Fibroblast of villous mesenchyme (primary cell): ENCODE results near the gene TUBA3E. TPM values are rescaled to one million over a fixed set of nuclear protein-coding genes. Genes with fewer than 3 reads are reported as not detected.
"Not testable (repeated sequence)": the region's sequence is repeated elsewhere in the genome, so short reads cannot be mapped to it uniquely, and the experiment has no call there.

Experiments used
- DNase-seq: peaks from one replicate; pipeline ENCODE4 v3.0.0-alpha.2; 2010; ENCODE audit warnings: low read depth
- H3K4me3 ChIP-seq: 2 replicates; pipeline ENCODE4 v1.5.1; 2011; ENCODE audit warnings: low read depth, mild to moderate bottlenecking, low read length
- CTCF ChIP-seq: IDR thresholded peaks from 2 replicates; pipeline ENCODE4 v1.5.1; 2012; ENCODE audit warnings: low read depth, mild to moderate bottlenecking, low read length; ENCODE audit not compliant: insufficient read depth
- total RNA-seq: library from RNA; depleted of rRNA; stranded (reverse); fragments of >200 nt; gene quantifications from 2 replicates; pipeline ENCODE4 v1.2.3, GENCODE V29; 2012

The TUBA3E gene
- total RNA-seq, 1 donor: not detected

DNA sequence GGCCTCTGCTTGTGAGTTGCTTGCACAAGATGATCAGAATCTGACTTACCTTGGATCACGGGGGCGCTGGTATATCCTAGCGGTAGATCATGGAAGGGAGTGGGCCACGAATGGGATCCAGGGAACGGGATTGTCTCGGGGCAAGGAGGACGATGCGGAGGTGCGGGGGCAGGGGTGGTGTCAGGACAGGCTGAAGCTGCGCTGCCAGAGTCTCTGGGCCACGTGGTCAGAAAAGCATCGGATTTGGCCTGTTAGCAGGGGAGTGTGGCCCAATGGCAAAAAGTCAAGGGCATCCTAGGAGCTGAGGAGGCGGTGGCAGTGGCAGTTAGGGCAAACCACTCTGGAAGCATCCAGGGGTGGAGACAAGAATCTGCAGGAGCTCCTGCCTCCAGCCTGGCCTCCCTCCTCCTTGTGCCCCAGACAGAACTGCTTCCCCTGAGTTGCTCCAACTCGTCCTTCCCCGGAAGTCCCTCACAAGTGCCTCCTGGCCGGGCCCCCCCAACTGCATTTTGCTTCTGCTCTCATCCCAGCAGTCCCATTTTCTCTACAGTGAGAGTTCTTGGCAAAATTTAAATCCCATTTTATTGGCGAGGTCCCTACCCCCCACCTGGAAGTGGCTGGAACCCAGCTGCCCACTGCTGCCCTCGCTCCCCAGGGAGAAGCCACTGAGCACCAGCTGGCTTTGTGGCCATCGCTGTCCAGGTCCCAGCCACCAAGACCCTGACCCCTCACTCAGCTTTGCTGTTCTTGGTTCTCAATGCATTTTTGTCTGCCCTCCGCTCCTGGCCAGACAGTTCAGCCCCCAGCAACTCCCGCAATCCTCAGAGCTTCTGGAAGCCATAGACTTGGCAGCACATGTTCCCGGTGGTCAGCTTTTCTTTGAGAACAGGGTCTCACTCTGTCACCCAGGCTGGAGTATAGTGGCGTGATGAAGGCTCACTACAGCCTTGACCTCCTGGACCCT, 47.8 kb downstream of the TUBA3E start:
- no peak for DNase-seq
- H3K4me3 ChIP-seq: no peak overlapping the region
- TF ChIP-seq CTCF: no peak

GRCh38 chr2:130148515-130148914, 49.7 kb downstream of the TUBA3E start:
- H3K4me3 ChIP-seq, DNase-seq: not testable (repeated sequence)

GRCh38 chr2:130145006-130145414, 53.2 kb downstream of the TUBA3E start, which contains the start of gene CCDC74B:
CCDC74B (minus strand) TSS chr2:130145112; CDS start chr2:130144996, 116 bp downstream.
- peak within 1 kb of the TSS; percentile 45 for H3K4me3 ChIP-seq
- DNase-seq: peak; percentile 36

DNA sequence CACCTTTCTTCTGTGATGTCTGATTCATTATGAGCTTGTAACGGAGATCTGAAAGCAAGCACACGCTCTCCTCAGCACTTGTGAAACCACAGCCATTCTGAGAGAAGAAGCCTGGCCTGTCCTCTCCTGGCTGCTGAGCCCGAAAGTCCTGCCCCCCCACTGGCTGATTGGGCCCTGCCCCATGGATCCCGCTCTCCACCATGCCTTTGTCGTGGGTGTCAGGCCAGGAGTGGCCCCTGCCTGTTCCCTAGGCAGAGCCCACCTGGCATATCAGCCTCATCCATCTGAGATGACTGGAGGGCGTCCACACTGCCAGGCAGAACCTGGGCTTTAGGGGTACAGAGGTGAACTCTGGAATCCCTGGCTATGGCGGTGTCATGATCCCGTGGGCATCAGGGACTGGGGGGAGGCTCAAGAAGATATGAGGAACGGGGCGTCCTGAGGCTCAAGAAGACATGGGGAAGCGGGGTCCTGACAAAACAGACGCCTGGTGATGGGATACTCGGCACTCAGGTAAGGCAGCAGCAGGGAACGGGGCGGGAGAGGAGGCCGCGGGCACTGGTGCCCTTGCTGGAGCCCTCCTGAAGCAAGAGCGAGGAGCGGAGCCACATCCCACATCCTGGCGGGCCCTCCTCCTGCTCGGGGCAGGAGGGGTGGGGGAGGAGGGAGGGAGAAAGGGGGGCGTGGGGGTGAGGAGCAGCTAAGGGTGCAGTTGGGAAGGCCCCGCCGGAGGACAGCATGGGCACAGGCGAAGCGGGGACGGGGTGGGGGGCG, 54.8 kb downstream of the TUBA3E start:
- not testable (repeated sequence) for DNase-seq, H3K4me3 ChIP-seq

GRCh38 chr2:130142396-130143265, 55.6 kb downstream of the TUBA3E start:
- DNase-seq: not testable (repeated sequence)

More at GRCh38 chr2:130142396-130143265, 55.6 kb downstream of the TUBA3E start:
- not testable (repeated sequence) for H3K4me3 ChIP-seq

Other genes with a start within 250 kb of the TUBA3E start
- under 0.01 TPM in 1 of 2 replicates, not detected in the other for gene RAB6C, start 218.8 kb downstream of the TUBA3E start, total RNA-seq
- 4.8 TPM in 1 of 2 replicates, not detected in the other for gene POTEF, start 69.2 kb downstream of the TUBA3E start, total RNA-seq
- 4.2 and 4.3 TPM in 2 replicates for gene CCDC74B, start 53.3 kb downstream of the TUBA3E start, total RNA-seq
- 20.3 TPM in 2 replicates for gene SMPD4, start 16.8 kb downstream of the TUBA3E start, total RNA-seq
- 141 and 246 TPM in 2 replicates for gene MZT2B, start 16.2 kb downstream of the TUBA3E start, total RNA-seq
- gene IMP4, start 144.5 kb upstream of the TUBA3E start, total RNA-seq: 60.5 and 68.0 TPM in 2 replicates
- gene PTPN18, start 157.6 kb upstream of the TUBA3E start, total RNA-seq: 17.7 and 18.4 TPM in 2 replicates